ENCODE data around the gene EFNA1. TPM values are rescaled to one million over a fixed set of nuclear protein-coding genes. Genes with fewer than 3 reads are reported as not detected.

EFNA1 gene
- total RNA-seq, 5 donors from 2014 or later (not counting 1 experiment from before 2014, with no cell fraction given), result 1.6 to 8.4 (median 5.1) TPM

- Histone ChIP-seq H3K9me3 (no peaks in the 10 kb centered on the region), H3K4me1 (ENCODE audit: control insufficient read depth in 1 of 2, extremely low read depth in 1 of 2, insufficient read depth in 2 of 2, low read length in 2 of 2) (peaks cover 0 to 10% of the 10 kb centered on the region in 2 experiments), H3K36me3 (ENCODE audit: control insufficient read depth in 2 of 2, extremely low read depth in 1 of 2, insufficient read depth in 1 of 2, low read length in 1 of 2) (no peaks in the 10 kb centered on the region), H3K4me3 (ENCODE audit: control insufficient read depth in 1 of 2, extremely low read depth in 1 of 2, low read length in 1 of 2) (no peak overlapping the region), H3K27ac (ENCODE audit: low read length) (no peak overlapping the region), H3K27me3 (replicated peaks in 1 of 2; ENCODE audit: control insufficient read depth in 2 of 2, extremely low read depth in 1 of 2, insufficient read depth in 2 of 2, low read length in 1 of 2) (peaks cover 0 to 37% of the 10 kb centered on the region in 2 experiments)
- no peak for DNase-seq
- ATAC-seq (replicated peaks in 1 of 4), result no peak
- H3K4me3 Mint-ChIP-seq, result no peak overlapping the region
- no peak overlapping the region for H3K27ac Mint-ChIP-seq
- no peaks in the 10 kb centered on the region for H3K36me3 Mint-ChIP-seq
- peaks cover 0 to 6% (median 5%) of the 10 kb centered on the region in 3 donors for H3K4me1 Mint-ChIP-seq
- peaks cover 4 to 7% of the 10 kb centered on the region in 2 donors for H3K27me3 Mint-ChIP-seq
- ChIA-PET CTCF (interaction anchor here in 1 of 2 donors (1.6 to 2.0 kb wide), 3 partner anchors 73 to 81 kb away, joined by 7 to 29 read pairs (median 21); partner anchors contain the start of genes KRTCAP2 and TRIM46), POLR2A (no interaction called here)
- H3K9me3 Mint-ChIP-seq, result no peaks in the 10 kb centered on the region
- 98% methylated on average over 9 of the region's 12 CpGs for WGBS (ENCODE audit: insufficient coverage)
Observed at GRCh38 chr1:155092641-155093040, 35.0 kb upstream of the EFNA1 start.

GRCh38 chr1:155093911-155094621, 33.6 kb upstream of the EFNA1 start:
- Mint-ChIP-seq H3K27ac (no peak overlapping the region), H3K27me3 (peaks cover 4 to 7% of the 10 kb centered on the region in 2 donors), H3K4me3 (no peak overlapping the region), H3K9me3 (no peaks in the 10 kb centered on the region), H3K4me1 (peaks cover 0 to 5% (median 5%) of the 10 kb centered on the region in 3 donors), H3K36me3 (no peaks in the 10 kb centered on the region)
- ChIA-PET CTCF (interaction anchor here in 1 of 2 donors (1.4 kb wide), 1 partner anchor 9 kb away, joined by 4 read pairs; no protein-coding TSS in a partner anchor), POLR2A (no interaction called here)
- Histone ChIP-seq H3K4me3 (ENCODE audit: control insufficient read depth in 1 of 2, extremely low read depth in 1 of 2, low read length in 1 of 2) (no peak overlapping the region), H3K9me3 (no peaks in the 10 kb centered on the region), H3K27me3 (replicated peaks in 1 of 2; ENCODE audit: control insufficient read depth in 2 of 2, extremely low read depth in 1 of 2, insufficient read depth in 2 of 2, low read length in 1 of 2) (peaks cover 0 to 49% of the 10 kb centered on the region in 2 experiments), H3K27ac (ENCODE audit: low read length) (no peak overlapping the region), H3K4me1 (ENCODE audit: control insufficient read depth in 1 of 2, extremely low read depth in 1 of 2, insufficient read depth in 2 of 2, low read length in 2 of 2) (peaks cover 0 to 10% of the 10 kb centered on the region in 2 experiments), H3K36me3 (ENCODE audit: control insufficient read depth in 2 of 2, extremely low read depth in 1 of 2, insufficient read depth in 1 of 2, low read length in 1 of 2) (no peaks in the 10 kb centered on the region)
- DNase-seq (peak in 1 of 35 experiments; percentile 51), ATAC-seq (replicated peaks in 1 of 4) (peak in 3 of 4 experiments; percentile 38 to 67 (median 57))
- 67% methylated on average over 8 of the region's 13 CpGs for WGBS (ENCODE audit: insufficient coverage)

GRCh38 chr1:155094622-155094948, 33.1 kb upstream of the EFNA1 start:
- Mint-ChIP-seq H3K4me3 (no peak overlapping the region), H3K4me1 (peaks cover 0 to 5% (median 5%) of the 10 kb centered on the region in 3 donors), H3K36me3 (no peaks in the 10 kb centered on the region), H3K27ac (peak overlapping the region in 1 of 2 donors; percentile 8), H3K27me3 (peaks cover 4 to 7% of the 10 kb centered on the region in 2 donors), H3K9me3 (no peaks in the 10 kb centered on the region)
- Histone ChIP-seq H3K4me1 (ENCODE audit: control insufficient read depth in 1 of 2, extremely low read depth in 1 of 2, insufficient read depth in 2 of 2, low read length in 2 of 2) (peaks cover 0 to 10% of the 10 kb centered on the region in 2 experiments), H3K27ac (ENCODE audit: low read length) (no peak overlapping the region), H3K36me3 (ENCODE audit: control insufficient read depth in 2 of 2, extremely low read depth in 1 of 2, insufficient read depth in 1 of 2, low read length in 1 of 2) (no peaks in the 10 kb centered on the region), H3K4me3 (ENCODE audit: control insufficient read depth in 1 of 2, extremely low read depth in 1 of 2, low read length in 1 of 2) (no peak overlapping the region), H3K9me3 (no peaks in the 10 kb centered on the region), H3K27me3 (replicated peaks in 1 of 2; ENCODE audit: control insufficient read depth in 2 of 2, extremely low read depth in 1 of 2, insufficient read depth in 2 of 2, low read length in 1 of 2) (peaks cover 0 to 54% of the 10 kb centered on the region in 2 experiments)
- ChIA-PET POLR2A (interaction anchor here in 1 of 2 donors (0.6 kb wide), 1 partner anchor 28 kb away, joined by 3 read pairs; no protein-coding TSS in a partner anchor), CTCF (interaction anchor here in 1 of 2 donors (1.1 to 1.4 kb wide), 2 partner anchors 9 to 73 kb away, joined by 4 to 5 read pairs; no protein-coding TSS in a partner anchor)
- DNase-seq (no peak), ATAC-seq (replicated peaks in 1 of 4) (no peak)
- 80% methylated on average over 2 of the region's 2 CpGs for WGBS (ENCODE audit: insufficient coverage)

- Histone ChIP-seq H3K27ac (ENCODE audit: low read length) (no peak overlapping the region), H3K4me3 (ENCODE audit: control insufficient read depth in 1 of 2, extremely low read depth in 1 of 2, low read length in 1 of 2) (no peak overlapping the region), H3K27me3 (replicated peaks in 1 of 2; ENCODE audit: control insufficient read depth in 2 of 2, extremely low read depth in 1 of 2, insufficient read depth in 2 of 2, low read length in 1 of 2) (peaks cover 0 to 30% of the 10 kb centered on the region in 2 experiments), H3K4me1 (ENCODE audit: control insufficient read depth in 1 of 2, extremely low read depth in 1 of 2, insufficient read depth in 2 of 2, low read length in 2 of 2) (no peaks in the 10 kb centered on the region), H3K36me3 (ENCODE audit: control insufficient read depth in 2 of 2, extremely low read depth in 1 of 2, insufficient read depth in 1 of 2, low read length in 1 of 2) (no peaks in the 10 kb centered on the region), H3K9me3 (no peaks in the 10 kb centered on the region)
- no peak overlapping the region for H3K27ac Mint-ChIP-seq
- ATAC-seq (replicated peaks in 1 of 4) (no peak), DNase-seq (no peak)
- H3K27me3 Mint-ChIP-seq, result peaks cover 7 to 9% of the 10 kb centered on the region in 2 donors
- no peaks in the 10 kb centered on the region for H3K36me3 Mint-ChIP-seq
- 44% methylated on average over 3 of the region's 7 CpGs for WGBS (ENCODE audit: insufficient coverage)
- H3K4me1 Mint-ChIP-seq, result no peaks in the 10 kb centered on the region
- CTCF ChIA-PET, result interaction anchor here (0.6 kb wide), 2 partner anchors 52 to 425 kb away, joined by 3 read pairs; no protein-coding TSS in a partner anchor
- H3K9me3 Mint-ChIP-seq, result no peaks in the 10 kb centered on the region
- POLR2A ChIA-PET, result interaction anchor here in 1 of 2 donors (0.7 kb wide), 1 partner anchor 1020 kb away, joined by 18 read pairs; no protein-coding TSS in a partner anchor
- no peak overlapping the region for H3K4me3 Mint-ChIP-seq
Observed at GRCh38 chr1:155099331-155099730, 28.3 kb upstream of the EFNA1 start.

GRCh38 chr1:155103325-155103724, 24.4 kb upstream of the EFNA1 start:
- CTCF ChIA-PET, result no interaction called here
- H3K4me1 ChIP-seq (ENCODE audit: control insufficient read depth in 1 of 2, extremely low read depth in 1 of 2, insufficient read depth in 2 of 2, low read length in 2 of 2), result no peaks in the 10 kb centered on the region
- peaks cover 0 to 19% of the 10 kb centered on the region in 2 experiments for H3K27me3 ChIP-seq (replicated peaks in 1 of 2; ENCODE audit: control insufficient read depth in 2 of 2, extremely low read depth in 1 of 2, insufficient read depth in 2 of 2, low read length in 1 of 2)
- H3K36me3 ChIP-seq (ENCODE audit: control insufficient read depth in 2 of 2, extremely low read depth in 1 of 2, insufficient read depth in 1 of 2, low read length in 1 of 2), result no peaks in the 10 kb centered on the region
- peaks cover 0 to 4% of the 10 kb centered on the region in 2 donors for H3K27me3 Mint-ChIP-seq
- no peaks in the 10 kb centered on the region for H3K9me3 Mint-ChIP-seq
- H3K27ac ChIP-seq (ENCODE audit: low read length), result no peak overlapping the region
- no peaks in the 10 kb centered on the region for H3K4me1 Mint-ChIP-seq
- DNase-seq (no peak), ATAC-seq (replicated peaks in 1 of 4) (no peak)
- whole genome bisulfite sequencing (ENCODE audit: insufficient coverage), result 93% methylated on average over 2 of the region's 9 CpGs
- H3K9me3 ChIP-seq, result no peaks in the 10 kb centered on the region
- no peak overlapping the region for H3K4me3 Mint-ChIP-seq
- POLR2A ChIA-PET, result no interaction called here
- H3K4me3 ChIP-seq (ENCODE audit: control insufficient read depth in 1 of 2, extremely low read depth in 1 of 2, low read length in 1 of 2), result no peak overlapping the region
- no peaks in the 10 kb centered on the region for H3K36me3 Mint-ChIP-seq
- H3K27ac Mint-ChIP-seq, result no peak overlapping the region

- ATAC-seq (replicated peaks in 1 of 4), result no peak
- peaks cover 0 to 7% (median 0%) of the 10 kb centered on the region in 3 donors for H3K4me1 Mint-ChIP-seq
- no peak overlapping the region for H3K27ac Mint-ChIP-seq
- 86% methylated on average over 4 of the region's 7 CpGs for WGBS (ENCODE audit: insufficient coverage)
- Histone ChIP-seq H3K27me3 (replicated peaks in 1 of 2; ENCODE audit: control insufficient read depth in 2 of 2, extremely low read depth in 1 of 2, insufficient read depth in 2 of 2, low read length in 1 of 2) (peaks cover 0 to 6% of the 10 kb centered on the region in 2 experiments), H3K4me3 (ENCODE audit: control insufficient read depth in 1 of 2, extremely low read depth in 1 of 2, low read length in 1 of 2) (no peak overlapping the region), H3K4me1 (ENCODE audit: control insufficient read depth in 1 of 2, extremely low read depth in 1 of 2, insufficient read depth in 2 of 2, low read length in 2 of 2) (no peaks in the 10 kb centered on the region), H3K27ac (ENCODE audit: low read length) (no peak overlapping the region), H3K9me3 (no peaks in the 10 kb centered on the region), H3K36me3 (ENCODE audit: control insufficient read depth in 2 of 2, extremely low read depth in 1 of 2, insufficient read depth in 1 of 2, low read length in 1 of 2) (no peaks in the 10 kb centered on the region)
- no peaks in the 10 kb centered on the region for H3K36me3 Mint-ChIP-seq
- DNase-seq, result no peak
- H3K27me3 Mint-ChIP-seq, result peaks cover 0 to 4% of the 10 kb centered on the region in 2 donors
- ChIA-PET POLR2A (no interaction called here), CTCF (no interaction called here)
- no peak overlapping the region for H3K4me3 Mint-ChIP-seq
- no peaks in the 10 kb centered on the region for H3K9me3 Mint-ChIP-seq
Observed at GRCh38 chr1:155104605-155105534, 22.8 kb upstream of the EFNA1 start.

All from T-cell (primary cell).